HG03097 (cell line): ENCODE measurements around the gene TAS2R8.

Experiments
- ATAC-seq: cut with Tn5 transposase; IDR thresholded peaks from one replicate; pipeline ENCODE4 v1.9.1; 2021; ENCODE audit not compliant: unreplicated experiment, low FRiP score

The TAS2R8 gene

GRCh38 chr12:10756194-10756593 is 50.9 kb downstream of the TAS2R8 start:
- no peak for ATAC-seq
